Glutamatergic neuron (in vitro differentiated cells): ENCODE results near the gene TNS1. TPM values are rescaled to one million over a fixed set of nuclear protein-coding genes. Genes with fewer than 3 reads are reported as not detected.

ENCODE experiments used
- DNase-seq: peaks from one replicate; pipeline ENCODE4 v3.0.0; 2022
- H3K27ac Mint-ChIP-seq: one replicate; pipeline ENCODE4 v1.8.0; 2020; ENCODE audit warnings: mild to moderate bottlenecking, mixed read lengths, inconsistent platforms; ENCODE audit not compliant: unreplicated experiment
- H3K27me3 Mint-ChIP-seq: one replicate; pipeline ENCODE4 v1.8.0; 2020; ENCODE audit warnings: mild to moderate bottlenecking, moderate library complexity, mixed read lengths, inconsistent platforms; ENCODE audit not compliant: unreplicated experiment
- H3K36me3 Mint-ChIP-seq: one replicate; pipeline ENCODE4 v1.8.0; 2020; ENCODE audit warnings: mild to moderate bottlenecking, mixed read lengths, inconsistent platforms; ENCODE audit not compliant: unreplicated experiment
- H3K4me1 Mint-ChIP-seq: one replicate; pipeline ENCODE4 v1.8.0; 2020; ENCODE audit warnings: mild to moderate bottlenecking, low read depth, mixed read lengths, inconsistent platforms; ENCODE audit not compliant: unreplicated experiment
- H3K4me3 Mint-ChIP-seq: one replicate; pipeline ENCODE4 v1.8.0; 2020; ENCODE audit warnings: mild to moderate bottlenecking, mixed read lengths, inconsistent platforms; ENCODE audit not compliant: unreplicated experiment
- H3K9me3 Mint-ChIP-seq: one replicate; pipeline ENCODE4 v1.8.0; 2020; ENCODE audit warnings: mild to moderate bottlenecking, moderate library complexity, mixed read lengths, inconsistent platforms; ENCODE audit not compliant: unreplicated experiment
- total RNA-seq: library from RNA; stranded (reverse); fragmentation: NEBNext Ultra II Directional; extraction: Animal tissue kit (Norgen Biotek cat#: 25700); gene quantifications from one replicate; pipeline ENCODE4 v1.2.1, GENCODE V29; 2021; ENCODE audit not compliant: unreplicated experiment
- TF ChIP-seq, protein P1 (sequence below): fragments of 200-600 bp; sonication (generic); IDR thresholded peaks from one replicate; pipeline ENCODE4 v1.5.0; 2021; ENCODE audit not compliant: partially characterized antibody, unreplicated experiment

Gene TNS1
- total RNA-seq, 1 donor from 2014 or later, result 3.2 TPM

DNA sequence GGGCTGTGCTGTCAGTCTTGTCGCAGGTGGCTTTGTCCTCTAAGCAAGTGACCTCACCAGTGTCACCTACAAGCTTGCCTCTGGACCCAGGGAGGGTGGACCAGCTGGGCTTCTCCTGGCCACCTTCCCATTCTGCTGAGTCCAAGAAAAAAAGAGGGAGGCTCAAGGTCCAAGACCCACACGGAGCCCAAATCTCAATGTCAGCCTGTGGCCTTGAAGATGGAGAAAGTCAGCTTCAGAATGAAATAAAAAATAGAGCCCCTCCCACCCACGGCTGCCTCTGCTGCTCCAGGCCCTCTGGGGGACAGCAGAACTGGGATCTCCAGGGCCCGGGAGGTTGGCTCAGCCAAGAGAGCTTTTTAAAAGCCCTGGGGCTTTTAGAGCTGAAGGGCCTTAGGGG is 145.9 kb downstream of the TNS1 start:
- Mint-ChIP-seq H3K36me3 (peaks cover 4% of the 10 kb centered on the region), H3K9me3 (peaks cover 5% of the 10 kb centered on the region), H3K4me1 (peaks cover 11% of the 10 kb centered on the region), H3K27ac (no peak overlapping the region), H3K4me3 (no peak overlapping the region), H3K27me3 (peaks cover 5% of the 10 kb centered on the region)
- TF ChIP-seq, protein P1, sequence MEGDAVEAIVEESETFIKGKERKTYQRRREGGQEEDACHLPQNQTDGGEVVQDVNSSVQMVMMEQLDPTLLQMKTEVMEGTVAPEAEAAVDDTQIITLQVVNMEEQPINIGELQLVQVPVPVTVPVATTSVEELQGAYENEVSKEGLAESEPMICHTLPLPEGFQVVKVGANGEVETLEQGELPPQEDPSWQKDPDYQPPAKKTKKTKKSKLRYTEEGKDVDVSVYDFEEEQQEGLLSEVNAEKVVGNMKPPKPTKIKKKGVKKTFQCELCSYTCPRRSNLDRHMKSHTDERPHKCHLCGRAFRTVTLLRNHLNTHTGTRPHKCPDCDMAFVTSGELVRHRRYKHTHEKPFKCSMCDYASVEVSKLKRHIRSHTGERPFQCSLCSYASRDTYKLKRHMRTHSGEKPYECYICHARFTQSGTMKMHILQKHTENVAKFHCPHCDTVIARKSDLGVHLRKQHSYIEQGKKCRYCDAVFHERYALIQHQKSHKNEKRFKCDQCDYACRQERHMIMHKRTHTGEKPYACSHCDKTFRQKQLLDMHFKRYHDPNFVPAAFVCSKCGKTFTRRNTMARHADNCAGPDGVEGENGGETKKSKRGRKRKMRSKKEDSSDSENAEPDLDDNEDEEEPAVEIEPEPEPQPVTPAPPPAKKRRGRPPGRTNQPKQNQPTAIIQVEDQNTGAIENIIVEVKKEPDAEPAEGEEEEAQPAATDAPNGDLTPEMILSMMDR, result no peak
- no peak for DNase-seq

DNA sequence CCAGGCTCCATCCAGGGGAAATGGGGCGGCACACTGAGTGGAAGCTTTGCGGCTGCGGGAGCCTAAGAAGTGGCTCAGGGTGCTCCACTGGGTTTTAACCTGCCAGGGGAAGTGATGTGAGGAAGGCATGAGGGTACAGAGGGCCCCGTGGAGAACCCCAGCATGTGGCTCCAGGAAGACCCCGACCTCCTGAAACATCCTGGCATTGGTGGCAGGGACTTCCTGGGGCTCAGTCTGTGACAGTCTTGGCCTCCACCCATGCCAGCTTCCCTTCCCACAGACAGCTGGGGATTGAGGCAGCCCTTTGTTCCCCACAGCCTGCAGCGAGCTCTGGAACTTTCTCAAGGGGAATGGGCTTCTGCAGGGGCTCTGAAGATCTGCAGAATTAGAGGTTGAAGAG is 146.6 kb downstream of the TNS1 start:
- TF ChIP-seq, protein P1, result no peak
- Mint-ChIP-seq H3K36me3 (peaks cover 4% of the 10 kb centered on the region), H3K9me3 (peaks cover 7% of the 10 kb centered on the region), H3K4me3 (no peak overlapping the region), H3K27ac (no peak overlapping the region), H3K4me1 (peaks cover 14% of the 10 kb centered on the region), H3K27me3 (peaks cover 5% of the 10 kb centered on the region)
- no peak for DNase-seq

DNA sequence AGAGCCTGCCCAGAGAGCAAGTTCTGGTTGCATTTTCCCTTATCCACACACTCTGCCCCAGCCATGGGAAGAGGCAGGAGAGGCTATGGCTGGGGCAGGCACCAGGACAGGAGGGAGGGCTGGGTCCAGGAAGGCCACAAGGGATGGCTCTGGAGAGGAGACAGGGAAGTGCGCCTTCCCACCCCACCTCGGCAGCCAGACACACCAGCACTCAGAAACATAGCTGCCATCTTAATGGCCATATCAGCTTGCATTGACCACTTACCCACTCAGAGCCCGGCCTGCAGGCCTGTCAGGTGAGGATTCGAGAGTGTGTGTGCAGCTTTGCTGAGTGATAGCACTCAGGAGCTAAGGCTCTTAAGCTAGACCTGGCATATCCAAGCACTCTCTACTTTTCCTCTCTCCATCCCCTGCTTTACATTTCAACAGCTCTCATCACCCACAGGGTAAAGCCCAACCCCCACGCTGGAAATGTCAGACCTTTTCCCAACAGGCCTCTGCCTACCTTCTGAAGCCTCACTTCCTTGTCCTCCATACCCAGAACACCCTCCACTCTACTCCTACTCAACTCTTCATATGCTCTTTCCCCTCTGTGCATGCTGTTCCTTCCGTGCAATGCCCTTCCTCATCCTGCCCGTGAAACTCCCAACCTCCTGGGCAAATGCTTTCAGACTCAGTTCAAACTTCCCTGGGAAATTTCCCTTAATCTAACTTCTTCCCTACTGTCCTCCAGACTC is 147.9 kb downstream of the TNS1 start:
- Mint-ChIP-seq H3K4me3 (no peak overlapping the region), H3K27ac (no peak overlapping the region), H3K36me3 (peaks cover 4% of the 10 kb centered on the region)

DNA sequence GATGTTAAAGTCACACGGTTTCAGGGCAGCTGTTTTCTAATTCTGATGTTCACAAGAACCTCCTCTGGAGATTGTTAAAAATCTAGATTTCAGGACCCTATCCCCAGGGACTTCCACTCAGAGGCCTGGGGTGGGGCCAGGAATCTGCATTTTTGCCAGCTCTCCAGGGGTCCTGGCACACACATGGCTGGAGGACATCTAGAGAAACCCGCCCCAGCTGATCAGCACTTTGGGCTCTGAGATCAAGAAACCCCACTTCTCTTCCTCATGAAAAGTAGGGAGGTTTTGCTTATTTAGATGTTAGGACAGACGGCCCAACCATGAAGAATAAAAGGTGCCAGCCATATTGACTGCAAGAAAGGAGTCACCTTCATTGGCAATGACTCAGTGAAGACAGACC is 148.8 kb downstream of the TNS1 start:
- TF ChIP-seq, protein P1, result no peak
- Mint-ChIP-seq H3K27me3 (peaks cover 4% of the 10 kb centered on the region), H3K36me3 (peaks cover 4% of the 10 kb centered on the region), H3K27ac (no peak overlapping the region), H3K9me3 (peaks cover 9% of the 10 kb centered on the region), H3K4me3 (no peak overlapping the region), H3K4me1 (peaks cover 16% of the 10 kb centered on the region)
- no peak for DNase-seq

More for the DNA sequence above, 147.9 kb downstream of the TNS1 start:
- DNase-seq, result no peak
- peaks cover 5% of the 10 kb centered on the region for H3K27me3 Mint-ChIP-seq
- peaks cover 16% of the 10 kb centered on the region for H3K4me1 Mint-ChIP-seq
- TF ChIP-seq, protein P1, result no peak
- H3K9me3 Mint-ChIP-seq, result peaks cover 7% of the 10 kb centered on the region

DNA sequence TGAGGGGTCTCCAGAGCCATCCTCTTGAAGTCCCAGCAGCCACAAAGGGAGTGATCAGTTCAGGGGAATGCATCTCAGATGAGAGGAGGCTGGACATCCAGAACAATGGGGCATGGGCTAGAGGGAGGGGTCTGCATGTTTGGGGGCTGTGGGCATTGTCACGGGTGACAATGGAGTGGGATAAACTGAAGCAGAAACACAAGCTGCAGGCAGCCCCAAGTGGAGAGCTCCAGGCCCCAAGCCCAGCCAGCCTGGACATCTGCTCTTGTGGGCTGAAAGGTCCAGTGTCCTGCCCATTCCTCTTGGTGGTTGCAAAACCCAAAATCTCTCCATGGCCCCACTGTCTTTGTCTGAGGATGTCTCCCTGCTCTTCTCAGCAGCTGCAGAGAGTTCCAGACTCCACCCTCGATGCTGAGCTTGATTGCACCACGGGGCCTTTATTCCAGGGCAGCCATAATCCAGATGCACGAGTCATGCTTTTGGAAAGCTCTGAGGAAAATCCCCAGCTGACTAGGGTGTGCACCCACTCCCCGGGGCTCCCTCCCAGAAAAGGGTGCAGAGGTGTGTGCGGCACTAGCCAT is 149.4 kb downstream of the TNS1 start:
- TF ChIP-seq, protein P1, result no peak
- DNase-seq, result no peak
- Mint-ChIP-seq H3K27ac (peak overlapping the region; percentile 15), H3K27me3 (peaks cover 4% of the 10 kb centered on the region), H3K9me3 (peaks cover 9% of the 10 kb centered on the region), H3K4me3 (no peak overlapping the region), H3K4me1 (peaks cover 16% of the 10 kb centered on the region), H3K36me3 (peaks cover 4% of the 10 kb centered on the region)
